Stimulated activated CD4-positive, alpha-beta T cell treated with anti-CD3 and anti-CD28 coated beads, Interleukin-2, amount 100 ng/mL, for 48 hours (primary cell): ENCODE data around the gene VWA5B2.
A peak's percentile ranks its signal among the peaks of the same experiment; 100 is the strongest.

Experiments used
- DNase-seq, 2 donors: peaks; one replicate each; pipeline ENCODE4 v3.0.0-alpha.2; 2020

Gene VWA5B2

GRCh38 chr3:184282941-184283340, 53.6 kb downstream of the VWA5B2 start:
- no peak for DNase-seq

- no peak for DNase-seq
These were observed 54.3 kb downstream of the VWA5B2 start for GRCh38 chr3:184283681-184284080.

GRCh38 chr3:184284696-184285095, 55.3 kb downstream of the VWA5B2 start:
- DNase-seq = no peak

- DNase-seq = peak; percentile 66 to 69
These were observed 60.1 kb downstream of the VWA5B2 start for GRCh38 chr3:184289426-184289938.

- no peak for DNase-seq
These were observed 60.9 kb downstream of the VWA5B2 start for GRCh38 chr3:184290331-184290730.

- DNase-seq = no peak
These were observed 61.8 kb downstream of the VWA5B2 start for GRCh38 chr3:184291044-184291737.
